A204.1 (cell line): ENCODE results near the gene CCSER2.
A peak's percentile ranks its signal among the peaks of the same experiment; 100 is the strongest.
"Not testable (repeated sequence)": the region's sequence is repeated elsewhere in the genome, so short reads cannot be mapped to it uniquely, and the experiment has no call there.

Experiments used
- FAIRE-seq: peaks from 2 replicates; lab custom pipeline; 2012; peaks lifted over from hg19 to GRCh38; lab: Jason Lieb, UNC

CCSER2 gene

GRCh38 chr10:84522612-84523462, 194.4 kb downstream of the CCSER2 start:
- no peak for FAIRE-seq

- no peak for FAIRE-seq
These were observed 195.1 kb downstream of the CCSER2 start for GRCh38 chr10:84523526-84523925.

GRCh38 chr10:84524435-84524834, 196.0 kb downstream of the CCSER2 start:
- FAIRE-seq = no peak

- FAIRE-seq = no peak
These were observed 196.9 kb downstream of the CCSER2 start for GRCh38 chr10:84525120-84525806.

- not testable (repeated sequence) for FAIRE-seq
These were observed 197.4 kb downstream of the CCSER2 start for GRCh38 chr10:84525807-84526182.

GRCh38 chr10:84527386-84527785, 199.0 kb downstream of the CCSER2 start:
- FAIRE-seq = not testable (repeated sequence)

GRCh38 chr10:84528526-84528925, 200.1 kb downstream of the CCSER2 start:
- FAIRE-seq = not testable (repeated sequence)

GRCh38 chr10:84530724-84531325, 202.4 kb downstream of the CCSER2 start:
- FAIRE-seq = no peak

- FAIRE-seq = no peak
These were observed 203.0 kb downstream of the CCSER2 start for GRCh38 chr10:84531396-84531795.

GRCh38 chr10:84534168-84534567, 205.8 kb downstream of the CCSER2 start:
- FAIRE-seq = no peak

GRCh38 chr10:84537447-84537931, 209.1 kb downstream of the CCSER2 start:
- FAIRE-seq = peak; percentile 93

- FAIRE-seq = no peak
These were observed 209.6 kb downstream of the CCSER2 start for GRCh38 chr10:84538036-84538435.

GRCh38 chr10:84539216-84539615, 210.8 kb downstream of the CCSER2 start:
- FAIRE-seq = no peak

GRCh38 chr10:84540022-84540616, 211.7 kb downstream of the CCSER2 start:
- FAIRE-seq = no peak

- FAIRE-seq = no peak
These were observed 212.4 kb downstream of the CCSER2 start for GRCh38 chr10:84540617-84541288.

GRCh38 chr10:84541289-84541637, 212.9 kb downstream of the CCSER2 start:
- no peak for FAIRE-seq

GRCh38 chr10:84542522-84543490, 214.4 kb downstream of the CCSER2 start:
- no peak for FAIRE-seq

- FAIRE-seq = no peak
These were observed 215.6 kb downstream of the CCSER2 start for GRCh38 chr10:84543948-84544347.

- FAIRE-seq = no peak
These were observed 217.3 kb downstream of the CCSER2 start for GRCh38 chr10:84545651-84546050.

GRCh38 chr10:84546609-84547008, 218.2 kb downstream of the CCSER2 start:
- FAIRE-seq = no peak

- FAIRE-seq = no peak
These were observed 219.2 kb downstream of the CCSER2 start for GRCh38 chr10:84547616-84548015.
